AG09319 (cell line): Measurements from ENCODE around the gene ACE.

ENCODE experiments used
- DNase-seq: peaks from one replicate; pipeline ENCODE4 v3.0.0-alpha.2; 2010; ENCODE audit warnings: low read depth; ENCODE audit errors: extremely low read depth
- TF ChIP-seq, protein P1 (sequence below): IDR thresholded peaks from 2 replicates; pipeline ENCODE4 v1.5.1; 2011; ENCODE audit warnings: low read depth, mild to moderate bottlenecking, inconsistent platforms, low read length, moderate library complexity

The ACE gene

DNA sequence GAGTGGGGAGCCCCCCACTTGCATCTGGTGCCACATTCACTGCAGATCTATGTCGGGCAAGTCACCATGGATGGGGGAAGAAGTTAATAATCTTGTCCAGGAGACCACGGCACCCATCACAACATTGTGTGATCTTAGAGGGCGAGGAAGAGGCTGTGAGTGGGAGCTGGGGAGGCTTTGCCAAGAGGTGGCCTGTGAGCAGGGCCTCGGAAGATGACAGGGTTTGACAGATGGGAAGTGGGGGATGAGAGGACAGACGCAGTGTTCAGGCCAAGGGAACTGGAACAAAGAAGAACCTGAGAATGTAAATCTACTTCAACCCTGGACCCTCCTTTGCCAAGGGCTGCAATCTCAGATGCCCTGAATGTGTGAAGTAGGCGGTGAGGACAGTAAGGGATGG, 12.4 kb downstream of the ACE start:
- TF ChIP-seq, protein P1, sequence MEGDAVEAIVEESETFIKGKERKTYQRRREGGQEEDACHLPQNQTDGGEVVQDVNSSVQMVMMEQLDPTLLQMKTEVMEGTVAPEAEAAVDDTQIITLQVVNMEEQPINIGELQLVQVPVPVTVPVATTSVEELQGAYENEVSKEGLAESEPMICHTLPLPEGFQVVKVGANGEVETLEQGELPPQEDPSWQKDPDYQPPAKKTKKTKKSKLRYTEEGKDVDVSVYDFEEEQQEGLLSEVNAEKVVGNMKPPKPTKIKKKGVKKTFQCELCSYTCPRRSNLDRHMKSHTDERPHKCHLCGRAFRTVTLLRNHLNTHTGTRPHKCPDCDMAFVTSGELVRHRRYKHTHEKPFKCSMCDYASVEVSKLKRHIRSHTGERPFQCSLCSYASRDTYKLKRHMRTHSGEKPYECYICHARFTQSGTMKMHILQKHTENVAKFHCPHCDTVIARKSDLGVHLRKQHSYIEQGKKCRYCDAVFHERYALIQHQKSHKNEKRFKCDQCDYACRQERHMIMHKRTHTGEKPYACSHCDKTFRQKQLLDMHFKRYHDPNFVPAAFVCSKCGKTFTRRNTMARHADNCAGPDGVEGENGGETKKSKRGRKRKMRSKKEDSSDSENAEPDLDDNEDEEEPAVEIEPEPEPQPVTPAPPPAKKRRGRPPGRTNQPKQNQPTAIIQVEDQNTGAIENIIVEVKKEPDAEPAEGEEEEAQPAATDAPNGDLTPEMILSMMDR = no peak
- no peak for DNase-seq

DNA sequence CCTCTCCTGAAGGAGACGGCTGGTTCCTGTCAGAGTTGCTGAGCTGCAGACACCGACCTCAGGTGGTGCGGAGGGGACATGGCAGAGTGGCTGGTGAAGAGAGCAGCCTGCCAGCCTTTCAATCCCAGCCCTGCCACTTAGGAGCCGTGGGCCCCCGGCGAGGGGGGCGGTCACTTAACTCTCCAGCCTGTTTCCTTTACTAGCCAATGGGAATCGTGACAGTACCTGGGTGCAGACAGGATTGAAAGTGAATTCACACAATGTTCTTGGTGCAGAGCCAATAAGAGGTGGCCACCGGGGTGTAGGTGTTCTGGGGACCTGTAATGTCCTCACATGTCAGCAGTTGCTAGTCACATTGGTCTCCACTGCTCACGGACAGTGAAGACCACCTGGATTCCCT, 13.5 kb downstream of the ACE start:
- TF ChIP-seq, protein P1 = no peak
- DNase-seq = no peak

DNA sequence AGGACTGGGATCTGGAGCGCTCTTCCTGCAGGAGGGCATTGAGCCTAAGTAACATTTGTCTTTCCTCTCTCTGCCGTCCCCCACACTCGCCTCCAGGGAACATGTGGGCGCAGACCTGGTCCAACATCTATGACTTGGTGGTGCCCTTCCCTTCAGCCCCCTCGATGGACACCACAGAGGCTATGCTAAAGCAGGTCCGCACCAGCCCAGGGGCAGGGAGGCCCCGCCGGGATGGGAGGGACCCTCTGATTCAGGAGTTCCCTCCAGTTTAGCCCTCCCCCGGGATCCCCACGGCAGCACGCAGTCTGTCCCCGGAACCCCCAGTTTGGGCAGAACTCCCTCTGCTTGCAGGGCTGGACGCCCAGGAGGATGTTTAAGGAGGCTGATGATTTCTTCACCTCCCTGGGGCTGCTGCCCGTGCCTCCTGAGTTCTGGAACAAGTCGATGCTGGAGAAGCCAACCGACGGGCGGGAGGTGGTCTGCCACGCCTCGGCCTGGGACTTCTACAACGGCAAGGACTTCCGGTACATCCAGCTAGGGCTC, 14.1 kb downstream of the ACE start:
- no peak for DNase-seq
- TF ChIP-seq, protein P1 = no peak

DNA sequence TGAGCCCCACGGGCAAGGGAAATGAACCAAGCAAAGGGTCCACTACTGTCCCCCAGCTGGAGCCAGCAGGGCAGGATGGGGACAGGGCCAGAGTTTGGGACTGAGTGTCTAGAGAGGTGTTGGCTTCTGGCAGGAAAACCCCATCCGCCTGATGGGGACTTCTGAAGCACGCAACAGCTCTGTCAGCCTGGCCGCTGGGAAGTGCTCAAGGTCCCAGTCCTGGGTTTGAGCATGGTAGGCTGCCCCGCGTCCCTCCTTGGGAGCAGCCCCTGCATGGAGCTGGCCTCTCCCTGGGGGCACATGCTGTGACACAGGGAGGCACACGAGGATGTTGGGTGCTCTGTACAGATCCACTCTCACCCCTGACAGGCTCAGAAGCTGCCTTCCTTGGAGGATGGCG, 14.6 kb downstream of the ACE start:
- TF ChIP-seq, protein P1 = no peak
- no peak for DNase-seq

- TF ChIP-seq, protein P1 = no peak
- DNase-seq = no peak
Measured at GRCh38 chr17:63491977-63492618, 15.2 kb downstream of the ACE start.

DNA sequence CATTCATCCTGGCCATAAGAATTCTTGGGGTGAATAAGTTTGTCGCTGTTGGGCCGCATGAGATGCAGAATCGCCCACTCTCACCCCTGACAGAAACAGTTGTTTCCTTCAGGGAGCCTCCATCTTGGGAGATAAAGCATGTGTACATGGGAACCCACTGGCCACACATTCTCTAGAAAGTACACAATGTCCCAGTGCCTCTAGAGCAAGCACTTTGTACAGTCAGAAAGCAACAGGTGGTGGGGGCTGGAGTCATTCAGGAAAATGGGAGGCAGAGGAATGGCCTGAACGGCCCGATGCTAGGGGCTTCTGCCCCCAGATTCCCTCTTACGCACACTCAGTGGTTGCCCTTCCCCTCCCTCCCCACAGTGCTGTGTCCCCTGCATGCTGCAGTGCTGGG, 16.1 kb downstream of the ACE start:
- DNase-seq = no peak
- TF ChIP-seq, protein P1 = no peak

- DNase-seq = no peak
- TF ChIP-seq, protein P1 = no peak
Measured at GRCh38 chr17:63493411-63493810, 16.6 kb downstream of the ACE start.
